GM10266 (cell line): ENCODE measurements around the gene CERT1.

Experiments
- DNase-seq: peaks from one replicate; pipeline ENCODE4 v3.0.0; 2012; ENCODE audit errors: extremely low spot score
- TF ChIP-seq, protein P1 (sequence below): IDR thresholded peaks from 2 replicates; pipeline ENCODE4 v1.5.1; 2012; ENCODE audit warnings: mild to moderate bottlenecking, low read depth; ENCODE audit not compliant: control insufficient read depth, insufficient read depth; ENCODE audit errors: missing control alignments

Gene CERT1

DNA sequence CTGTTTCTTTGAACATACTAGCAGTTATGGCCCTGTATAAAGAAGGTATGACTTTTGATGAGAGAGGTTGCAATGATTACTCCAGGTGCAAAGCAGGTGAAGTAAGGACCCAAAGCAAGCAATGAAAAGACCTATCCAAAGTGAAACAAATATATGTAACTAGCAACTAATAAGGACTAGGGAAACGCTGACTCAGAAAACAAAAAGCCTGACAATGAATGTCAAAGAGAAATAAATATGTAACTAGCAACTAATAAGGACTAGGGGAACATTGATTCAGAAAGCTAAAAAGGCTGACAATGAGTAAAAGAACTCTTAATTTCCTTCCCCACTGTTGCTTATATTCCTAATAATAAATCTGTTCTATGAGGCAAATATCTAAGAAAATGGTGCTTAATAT is 131.3 kb downstream of the CERT1 start:
- no peak for DNase-seq
- TF ChIP-seq, protein P1, sequence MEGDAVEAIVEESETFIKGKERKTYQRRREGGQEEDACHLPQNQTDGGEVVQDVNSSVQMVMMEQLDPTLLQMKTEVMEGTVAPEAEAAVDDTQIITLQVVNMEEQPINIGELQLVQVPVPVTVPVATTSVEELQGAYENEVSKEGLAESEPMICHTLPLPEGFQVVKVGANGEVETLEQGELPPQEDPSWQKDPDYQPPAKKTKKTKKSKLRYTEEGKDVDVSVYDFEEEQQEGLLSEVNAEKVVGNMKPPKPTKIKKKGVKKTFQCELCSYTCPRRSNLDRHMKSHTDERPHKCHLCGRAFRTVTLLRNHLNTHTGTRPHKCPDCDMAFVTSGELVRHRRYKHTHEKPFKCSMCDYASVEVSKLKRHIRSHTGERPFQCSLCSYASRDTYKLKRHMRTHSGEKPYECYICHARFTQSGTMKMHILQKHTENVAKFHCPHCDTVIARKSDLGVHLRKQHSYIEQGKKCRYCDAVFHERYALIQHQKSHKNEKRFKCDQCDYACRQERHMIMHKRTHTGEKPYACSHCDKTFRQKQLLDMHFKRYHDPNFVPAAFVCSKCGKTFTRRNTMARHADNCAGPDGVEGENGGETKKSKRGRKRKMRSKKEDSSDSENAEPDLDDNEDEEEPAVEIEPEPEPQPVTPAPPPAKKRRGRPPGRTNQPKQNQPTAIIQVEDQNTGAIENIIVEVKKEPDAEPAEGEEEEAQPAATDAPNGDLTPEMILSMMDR: no peak

DNA sequence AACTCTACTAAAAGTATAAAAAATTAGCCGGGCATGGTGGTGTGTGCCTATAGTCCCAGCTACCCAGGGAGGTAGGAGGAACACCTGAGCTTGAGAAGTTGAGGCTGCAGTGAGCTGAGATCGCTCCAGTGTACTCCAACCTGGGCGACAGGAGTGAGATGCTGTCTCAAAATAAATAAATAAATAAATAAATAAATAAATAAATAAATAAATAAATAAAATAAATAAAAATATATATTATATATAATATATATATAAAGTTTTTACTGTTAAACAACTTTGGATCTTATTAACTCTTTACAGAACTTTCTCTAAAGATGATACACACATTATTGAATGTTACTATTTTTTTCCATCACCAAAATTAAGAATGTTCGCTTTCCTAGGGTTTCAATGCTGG is 136.0 kb downstream of the CERT1 start:
- DNase-seq: no peak
- TF ChIP-seq, protein P1: no peak

DNA sequence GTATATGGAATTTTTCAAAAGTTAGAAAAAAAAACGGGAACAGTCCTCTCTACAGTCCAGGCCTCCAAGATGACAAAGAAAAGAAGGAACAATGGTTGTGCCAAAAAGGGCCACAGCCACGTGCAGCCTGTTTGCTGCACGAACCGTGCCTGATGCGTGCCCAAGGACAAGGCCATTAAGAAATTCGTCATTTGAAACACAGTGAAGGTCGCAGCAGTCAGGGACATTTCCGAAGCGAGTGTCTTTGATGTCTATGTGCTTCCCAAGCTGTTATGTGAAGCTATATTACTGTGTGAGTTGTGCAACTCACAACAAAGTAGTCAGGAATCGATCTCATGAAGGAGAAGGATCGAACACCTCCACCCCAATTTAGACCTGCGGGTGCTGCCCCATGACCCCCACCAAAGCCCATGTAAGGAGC is 137.0 kb downstream of the CERT1 start:
- TF ChIP-seq, protein P1: no peak
- DNase-seq: no peak

DNA sequence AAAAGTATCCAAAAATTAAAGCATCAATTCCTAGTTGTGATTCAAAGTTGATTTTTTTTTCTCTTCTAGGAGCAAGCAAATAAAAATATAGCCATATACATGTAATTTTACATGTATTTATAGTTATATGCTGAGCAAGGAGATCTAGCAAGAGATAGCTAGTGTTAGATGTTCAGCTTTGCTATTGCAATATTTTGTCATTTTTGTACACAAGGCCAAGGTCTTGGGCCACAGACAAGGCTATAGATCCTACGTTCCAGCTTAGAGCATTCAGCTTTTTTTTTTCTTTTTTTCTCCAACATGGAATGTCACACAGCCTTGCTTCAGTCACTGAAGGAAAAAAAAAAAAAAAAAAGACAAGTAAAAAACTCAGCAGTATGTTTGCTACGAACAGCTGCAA is 137.6 kb downstream of the CERT1 start:
- no peak for DNase-seq
- TF ChIP-seq, protein P1: no peak

DNA sequence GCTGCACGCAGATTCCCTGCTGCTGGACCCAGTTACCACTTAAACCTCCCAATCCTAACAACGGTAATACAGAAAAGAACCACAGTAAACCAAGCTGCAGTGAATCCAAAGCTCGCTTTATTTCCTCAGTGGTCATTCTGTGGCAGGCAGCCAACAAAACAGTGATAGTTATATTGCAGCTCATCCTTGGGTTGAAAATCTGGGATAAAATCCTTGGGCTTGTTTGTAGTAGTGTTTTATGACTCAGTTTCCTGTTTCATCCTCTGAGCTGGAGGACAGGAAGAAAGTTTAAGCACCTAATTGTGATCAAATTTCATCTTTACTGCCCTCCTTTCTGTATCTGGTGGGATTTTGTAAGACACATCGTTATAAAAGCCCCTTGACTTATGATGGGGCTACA is 143.0 kb downstream of the CERT1 start:
- DNase-seq: no peak

DNA sequence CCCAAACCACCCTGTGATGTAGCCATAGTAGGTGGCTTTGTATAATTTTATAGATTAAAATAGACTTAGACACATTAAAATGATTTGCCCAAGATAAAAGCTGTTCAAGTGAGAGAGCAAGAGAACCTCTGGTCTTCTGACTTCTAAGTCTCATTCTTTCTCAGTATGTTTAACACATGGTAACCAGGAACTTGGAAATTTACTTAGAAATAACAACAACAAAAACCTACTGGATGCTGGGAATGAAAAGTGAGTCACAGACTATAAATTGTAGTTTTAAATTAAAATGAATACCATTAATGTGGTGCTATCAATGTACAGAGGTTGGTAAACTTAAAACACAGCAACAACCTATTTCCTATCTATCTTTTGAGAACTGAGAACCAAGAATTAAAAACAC is 144.0 kb downstream of the CERT1 start:
- no peak for DNase-seq
- TF ChIP-seq, protein P1: no peak

More for the DNA sequence above, 143.0 kb downstream of the CERT1 start:
- TF ChIP-seq, protein P1: no peak

DNA sequence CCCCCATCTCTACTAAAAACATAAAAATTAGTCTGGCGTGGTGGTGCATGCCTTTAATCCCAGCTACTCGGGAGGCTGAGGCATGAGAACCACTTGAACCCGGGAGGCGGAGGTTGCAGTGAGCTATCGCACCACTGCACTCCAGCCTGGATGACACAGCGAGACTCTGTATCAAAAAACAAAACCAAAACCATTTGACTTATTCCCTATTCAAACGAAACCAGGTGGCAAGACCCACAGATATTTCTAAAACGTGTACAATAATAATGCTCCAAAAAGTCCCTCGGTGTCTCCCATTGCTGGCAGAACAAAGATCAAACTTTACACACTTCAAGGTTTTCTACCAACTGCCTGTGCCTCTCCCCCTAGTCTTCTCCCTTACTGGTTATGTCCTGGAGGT is 144.6 kb downstream of the CERT1 start:
- TF ChIP-seq, protein P1: no peak
- DNase-seq: peak; percentile 31

DNA sequence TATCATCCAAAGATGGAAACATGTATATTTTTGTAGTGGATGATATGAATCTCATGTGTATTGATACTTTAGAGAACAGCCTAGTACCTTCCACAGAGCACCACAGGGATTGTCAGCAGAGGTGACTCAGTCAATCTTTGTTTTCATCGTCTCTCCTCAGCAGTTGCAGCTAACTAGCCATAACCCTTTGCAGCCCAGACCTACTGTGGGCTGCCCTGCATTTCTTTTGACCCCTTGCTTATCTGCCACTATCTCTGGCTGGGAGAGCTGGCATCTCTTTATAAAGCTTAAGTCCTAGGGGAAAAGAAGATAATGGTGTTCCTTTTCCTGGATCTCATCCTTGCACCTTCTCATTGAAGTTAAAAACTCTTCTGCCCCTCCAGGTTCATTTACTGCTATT is 145.7 kb downstream of the CERT1 start:
- DNase-seq: no peak
- TF ChIP-seq, protein P1: no peak
